HG02981 (cell line): ENCODE results near the gene GPRASP3.
"Not testable (repeated sequence)": the region's sequence is repeated elsewhere in the genome, so short reads cannot be mapped to it uniquely, and the experiment has no call there.

ENCODE experiments used
- ATAC-seq: cut with Tn5 transposase; IDR thresholded peaks from one replicate; pipeline ENCODE4 v1.9.1; 2021; ENCODE audit warnings: mild to moderate bottlenecking, moderate library complexity; ENCODE audit not compliant: unreplicated experiment

GPRASP3 gene

GRCh38 chrX:102720237-102721168 is at the start of gene GPRASP3:
Gene GPRASP3, plus strand, starts transcription at chrX:102720743. Its CDS starts 28,253 bp downstream, at chrX:102748996.
- ATAC-seq: peak; percentile 98

GRCh38 chrX:102672856-102673255 is 47.7 kb upstream of the GPRASP3 start:
- ATAC-seq: no peak

GRCh38 chrX:102677479-102677878 is 43.1 kb upstream of the GPRASP3 start:
- ATAC-seq: not testable (repeated sequence)

- ATAC-seq: no peak
These were observed 35.6 kb upstream of the GPRASP3 start for GRCh38 chrX:102684772-102685520.

- no peak for ATAC-seq
These were observed 25.8 kb upstream of the GPRASP3 start for GRCh38 chrX:102694749-102695148.

GRCh38 chrX:102696306-102696705 is 24.2 kb upstream of the GPRASP3 start:
- no peak for ATAC-seq

GRCh38 chrX:102697494-102697893 is 23.0 kb upstream of the GPRASP3 start:
- no peak for ATAC-seq

GRCh38 chrX:102708900-102709299 is 11.6 kb upstream of the GPRASP3 start:
- ATAC-seq: no peak

GRCh38 chrX:102711872-102712215 is 8.7 kb upstream of the GPRASP3 start:
- ATAC-seq: no peak

- no peak for ATAC-seq
These were observed 8.2 kb upstream of the GPRASP3 start, which contains the start of gene GPRASP2 for GRCh38 chrX:102712216-102712966. Gene GPRASP2, plus strand, starts transcription at chrX:102712448. Its CDS starts 2,422 bp downstream, at chrX:102714870.

GRCh38 chrX:102712981-102713625 is 7.4 kb upstream of the GPRASP3 start:
- no peak for ATAC-seq

- no peak for ATAC-seq
These were observed 5.5 kb upstream of the GPRASP3 start for GRCh38 chrX:102714994-102715393.

GRCh38 chrX:102715967-102716366 is 4.6 kb upstream of the GPRASP3 start:
- ATAC-seq: no peak

- not testable (repeated sequence) for ATAC-seq
These were observed 595 bp downstream of the GPRASP3 start for GRCh38 chrX:102721169-102721506.

- no peak for ATAC-seq
These were observed 2.9 kb downstream of the GPRASP3 start for GRCh38 chrX:102723456-102723855.

- ATAC-seq: no peak
These were observed 7.2 kb downstream of the GPRASP3 start for GRCh38 chrX:102727761-102728160.

- no peak for ATAC-seq
These were observed 8.1 kb downstream of the GPRASP3 start for GRCh38 chrX:102728646-102729045.

- ATAC-seq: no peak
These were observed 19.1 kb downstream of the GPRASP3 start for GRCh38 chrX:102739657-102740056.

GRCh38 chrX:102744307-102744706 is 23.8 kb downstream of the GPRASP3 start:
- no peak for ATAC-seq

GRCh38 chrX:102745513-102745856 is 24.9 kb downstream of the GPRASP3 start:
- no peak for ATAC-seq
